GM10266 (cell line): Measurements from ENCODE around the gene NACC2.

Experiments used
- DNase-seq: peaks from one replicate; pipeline ENCODE4 v3.0.0; 2012; ENCODE audit errors: extremely low spot score
- TF ChIP-seq, protein P1 (sequence below): IDR thresholded peaks from 2 replicates; pipeline ENCODE4 v1.5.1; 2012; ENCODE audit warnings: mild to moderate bottlenecking, low read depth; ENCODE audit not compliant: control insufficient read depth, insufficient read depth; ENCODE audit errors: missing control alignments

Gene NACC2

DNA sequence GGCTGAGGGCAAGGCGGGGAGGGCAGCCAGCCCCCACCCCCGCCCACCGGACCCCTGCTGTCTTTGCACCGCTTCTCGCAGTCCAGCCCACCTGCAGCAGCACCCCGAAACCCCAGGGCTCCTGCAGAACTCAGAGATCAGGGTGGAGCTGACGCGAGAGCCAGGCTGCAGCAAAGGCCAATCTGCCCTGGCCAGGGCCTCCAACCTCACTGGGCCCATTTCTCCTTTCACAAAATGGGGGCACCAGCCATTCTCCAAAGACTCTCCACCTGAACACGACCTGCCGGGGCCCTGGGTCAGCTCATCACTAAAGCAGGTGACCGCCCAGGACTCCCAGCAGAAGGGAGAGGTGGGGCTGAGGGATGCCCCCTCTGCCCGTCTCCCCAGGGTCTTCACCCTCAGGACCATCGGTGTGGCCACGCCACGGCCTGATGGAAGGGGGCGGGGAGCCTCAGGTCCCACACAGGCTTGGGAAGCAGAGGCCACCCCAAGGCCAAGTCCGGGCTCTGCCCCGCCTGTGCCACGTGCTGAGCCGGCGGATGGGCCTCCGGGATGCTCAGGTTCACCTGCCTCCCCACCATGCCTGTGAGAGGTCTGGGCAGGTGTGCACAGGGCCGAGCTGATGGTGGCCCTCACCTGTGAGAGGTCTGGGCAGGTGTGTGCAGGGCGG, 13.1 kb downstream of the NACC2 start:
- no peak for DNase-seq
- TF ChIP-seq, protein P1, sequence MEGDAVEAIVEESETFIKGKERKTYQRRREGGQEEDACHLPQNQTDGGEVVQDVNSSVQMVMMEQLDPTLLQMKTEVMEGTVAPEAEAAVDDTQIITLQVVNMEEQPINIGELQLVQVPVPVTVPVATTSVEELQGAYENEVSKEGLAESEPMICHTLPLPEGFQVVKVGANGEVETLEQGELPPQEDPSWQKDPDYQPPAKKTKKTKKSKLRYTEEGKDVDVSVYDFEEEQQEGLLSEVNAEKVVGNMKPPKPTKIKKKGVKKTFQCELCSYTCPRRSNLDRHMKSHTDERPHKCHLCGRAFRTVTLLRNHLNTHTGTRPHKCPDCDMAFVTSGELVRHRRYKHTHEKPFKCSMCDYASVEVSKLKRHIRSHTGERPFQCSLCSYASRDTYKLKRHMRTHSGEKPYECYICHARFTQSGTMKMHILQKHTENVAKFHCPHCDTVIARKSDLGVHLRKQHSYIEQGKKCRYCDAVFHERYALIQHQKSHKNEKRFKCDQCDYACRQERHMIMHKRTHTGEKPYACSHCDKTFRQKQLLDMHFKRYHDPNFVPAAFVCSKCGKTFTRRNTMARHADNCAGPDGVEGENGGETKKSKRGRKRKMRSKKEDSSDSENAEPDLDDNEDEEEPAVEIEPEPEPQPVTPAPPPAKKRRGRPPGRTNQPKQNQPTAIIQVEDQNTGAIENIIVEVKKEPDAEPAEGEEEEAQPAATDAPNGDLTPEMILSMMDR = no peak

DNA sequence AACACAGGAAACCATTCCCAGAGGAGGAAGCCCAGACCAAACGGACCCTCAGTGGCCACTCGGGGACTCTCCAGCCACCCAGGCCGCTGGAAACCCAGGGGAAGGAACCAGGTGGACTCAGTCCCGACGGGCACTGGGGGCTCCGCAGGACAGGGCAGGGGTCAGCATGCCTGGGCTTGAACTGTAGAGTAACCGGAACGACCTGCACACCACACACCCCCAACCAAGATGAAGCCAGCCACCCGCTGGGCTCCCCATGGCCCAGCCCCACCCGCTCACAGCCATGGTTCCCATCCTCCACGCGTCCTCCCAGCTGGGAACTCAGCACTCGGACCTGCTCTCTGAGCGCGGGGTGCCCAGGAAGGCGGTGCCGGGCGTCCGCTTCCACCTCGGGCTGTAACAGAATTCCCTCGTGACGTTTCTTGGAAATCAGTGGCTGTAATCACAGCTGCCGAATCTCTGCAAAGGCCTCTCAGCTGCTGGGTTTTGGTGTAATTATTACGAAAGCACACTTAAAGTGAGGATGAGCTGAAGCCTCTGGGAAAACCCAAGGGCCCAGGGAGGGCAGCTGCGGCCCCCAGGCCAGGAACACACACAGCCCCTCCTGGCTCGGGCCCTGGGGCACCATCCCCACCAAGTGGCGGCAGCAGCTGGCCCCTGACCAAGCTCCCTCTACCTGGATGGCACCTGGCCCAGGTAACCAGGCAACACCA, 13.8 kb downstream of the NACC2 start:
- DNase-seq = no peak
- TF ChIP-seq, protein P1 = no peak

DNA sequence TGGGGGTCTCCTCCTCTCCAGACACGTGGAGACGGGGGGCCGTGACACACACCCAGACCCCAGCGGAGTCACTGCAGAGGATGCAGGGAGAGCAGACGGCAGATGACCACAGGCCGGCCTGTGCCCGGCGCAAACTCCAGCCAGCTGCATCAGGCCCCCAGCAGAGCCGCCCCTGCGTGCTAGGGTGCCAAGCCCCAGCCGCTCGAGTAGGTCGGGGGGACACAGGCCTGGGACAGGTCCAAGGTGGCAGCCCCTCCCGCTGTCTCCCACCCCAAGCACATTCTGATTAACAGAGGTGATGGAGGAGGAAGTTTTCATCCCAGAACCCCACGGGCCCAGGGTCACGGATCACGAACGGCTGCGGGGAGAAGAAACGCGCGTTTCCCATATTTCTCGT, 14.4 kb downstream of the NACC2 start:
- TF ChIP-seq, protein P1 = no peak
- no peak for DNase-seq

- no peak for DNase-seq
- TF ChIP-seq, protein P1 = no peak
Observed at GRCh38 chr9:136079916-136080246, 15.2 kb downstream of the NACC2 start.

DNA sequence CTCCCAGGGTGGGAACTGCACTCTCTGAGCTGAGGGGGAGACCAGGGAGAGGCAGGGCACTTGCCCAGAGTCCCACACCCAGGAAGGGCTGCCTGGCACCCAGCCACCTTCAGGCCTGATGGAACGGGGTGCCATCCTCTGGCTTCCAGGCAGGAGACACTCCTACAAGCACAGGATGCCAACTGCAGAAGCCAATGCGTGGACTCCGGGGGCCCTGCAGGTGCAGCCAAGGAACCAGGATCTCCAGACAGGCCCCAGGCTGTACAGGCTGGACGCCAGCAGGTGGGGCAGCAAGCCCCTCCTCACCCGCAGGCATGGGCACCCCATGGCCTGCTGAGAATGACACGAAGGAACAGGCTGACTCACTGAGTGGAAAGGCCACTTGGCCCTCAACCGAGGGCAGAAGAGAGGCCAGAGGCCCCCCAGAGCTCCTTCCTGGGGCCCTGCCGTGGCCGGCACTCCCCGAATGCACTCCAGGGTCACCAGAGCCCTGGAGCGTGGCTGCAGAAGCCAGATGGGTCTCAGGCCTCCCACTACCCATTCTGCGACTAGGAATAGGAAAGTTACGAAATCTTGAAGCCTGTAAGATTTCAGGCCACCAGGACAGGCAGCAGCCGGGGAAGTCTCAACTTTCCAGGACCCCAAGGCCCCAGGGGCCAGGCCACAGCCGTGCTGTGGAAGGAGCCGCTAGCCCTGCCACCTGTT, 15.7 kb downstream of the NACC2 start:
- DNase-seq = no peak
- TF ChIP-seq, protein P1 = no peak

DNA sequence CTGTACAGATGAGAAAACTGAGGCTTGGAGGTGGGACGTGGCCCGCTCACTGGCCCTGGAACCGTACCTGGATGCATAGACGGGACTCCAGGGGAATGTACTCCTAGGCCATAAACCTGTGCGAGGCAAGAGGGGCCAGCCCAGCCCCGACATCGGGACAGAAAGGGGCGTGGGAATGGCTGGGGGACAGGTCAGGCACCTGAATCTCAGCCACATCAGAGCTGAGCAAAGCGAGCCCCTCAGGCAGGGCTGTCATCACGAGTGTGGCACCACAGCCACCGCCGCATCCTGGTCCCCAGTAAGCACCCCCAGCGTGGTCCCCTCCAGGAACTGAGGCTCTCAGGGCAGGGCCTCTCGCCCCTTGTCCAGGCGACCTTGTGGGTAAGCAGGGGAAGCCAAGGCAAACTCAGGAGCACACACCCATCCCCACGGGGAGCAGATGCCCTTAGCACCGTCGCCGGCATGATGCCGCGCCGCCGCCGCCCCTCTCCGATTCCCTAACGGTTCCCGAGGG, 16.5 kb downstream of the NACC2 start:
- no peak for DNase-seq
- TF ChIP-seq, protein P1 = no peak
